Measurements from ENCODE around the gene VASH2.
"Not testable (repeated sequence)": the region's sequence is repeated elsewhere in the genome, so short reads cannot be mapped to it uniquely, and the experiment has no call there.

VASH2 gene

DNA sequence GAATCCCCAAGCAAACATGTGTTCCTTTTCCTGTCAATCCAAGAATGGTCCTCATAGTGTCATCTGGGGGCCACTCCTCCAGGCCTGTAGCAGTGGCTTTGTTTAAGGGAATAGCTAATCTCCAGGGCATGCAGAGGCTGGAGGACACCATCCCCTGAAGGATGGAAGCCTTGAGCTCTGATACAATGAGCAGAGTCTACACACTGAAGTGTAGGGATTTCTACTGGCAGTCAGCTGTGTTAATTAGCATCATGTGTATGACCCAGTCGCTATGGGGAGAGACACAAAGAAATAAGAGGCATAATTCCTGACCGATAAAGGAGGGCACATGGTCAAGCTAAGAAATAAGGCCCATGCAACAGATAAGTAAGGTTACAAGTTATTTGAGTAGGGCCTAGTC is 36.2 kb downstream of the VASH2 start:
- Histone ChIP-seq H3K9me3 (ENCODE audit: control insufficient read depth, low read length) (no peaks in the 10 kb centered on the region), H3K4me3 (ENCODE audit: low read depth, low read length) (no peak overlapping the region), H3K36me3 (ENCODE audit: control insufficient read depth, insufficient read depth, low read length) (no peaks in the 10 kb centered on the region), H3K27me3 (ENCODE audit: control insufficient read depth, insufficient read depth, low read length) (no peaks in the 10 kb centered on the region), H3K27ac (no peak overlapping the region), H3K79me2 (no peaks in the 10 kb centered on the region), H3K9ac (no peak overlapping the region), H2AFZ (no peak overlapping the region), H3K4me1 (no peaks in the 10 kb centered on the region), H3K4me2 (ENCODE audit: low read length) (no peak overlapping the region)
- TF ChIP-seq, protein P1, sequence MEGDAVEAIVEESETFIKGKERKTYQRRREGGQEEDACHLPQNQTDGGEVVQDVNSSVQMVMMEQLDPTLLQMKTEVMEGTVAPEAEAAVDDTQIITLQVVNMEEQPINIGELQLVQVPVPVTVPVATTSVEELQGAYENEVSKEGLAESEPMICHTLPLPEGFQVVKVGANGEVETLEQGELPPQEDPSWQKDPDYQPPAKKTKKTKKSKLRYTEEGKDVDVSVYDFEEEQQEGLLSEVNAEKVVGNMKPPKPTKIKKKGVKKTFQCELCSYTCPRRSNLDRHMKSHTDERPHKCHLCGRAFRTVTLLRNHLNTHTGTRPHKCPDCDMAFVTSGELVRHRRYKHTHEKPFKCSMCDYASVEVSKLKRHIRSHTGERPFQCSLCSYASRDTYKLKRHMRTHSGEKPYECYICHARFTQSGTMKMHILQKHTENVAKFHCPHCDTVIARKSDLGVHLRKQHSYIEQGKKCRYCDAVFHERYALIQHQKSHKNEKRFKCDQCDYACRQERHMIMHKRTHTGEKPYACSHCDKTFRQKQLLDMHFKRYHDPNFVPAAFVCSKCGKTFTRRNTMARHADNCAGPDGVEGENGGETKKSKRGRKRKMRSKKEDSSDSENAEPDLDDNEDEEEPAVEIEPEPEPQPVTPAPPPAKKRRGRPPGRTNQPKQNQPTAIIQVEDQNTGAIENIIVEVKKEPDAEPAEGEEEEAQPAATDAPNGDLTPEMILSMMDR (IDR thresholded peaks at IDR 0.05), result no peak

DNA sequence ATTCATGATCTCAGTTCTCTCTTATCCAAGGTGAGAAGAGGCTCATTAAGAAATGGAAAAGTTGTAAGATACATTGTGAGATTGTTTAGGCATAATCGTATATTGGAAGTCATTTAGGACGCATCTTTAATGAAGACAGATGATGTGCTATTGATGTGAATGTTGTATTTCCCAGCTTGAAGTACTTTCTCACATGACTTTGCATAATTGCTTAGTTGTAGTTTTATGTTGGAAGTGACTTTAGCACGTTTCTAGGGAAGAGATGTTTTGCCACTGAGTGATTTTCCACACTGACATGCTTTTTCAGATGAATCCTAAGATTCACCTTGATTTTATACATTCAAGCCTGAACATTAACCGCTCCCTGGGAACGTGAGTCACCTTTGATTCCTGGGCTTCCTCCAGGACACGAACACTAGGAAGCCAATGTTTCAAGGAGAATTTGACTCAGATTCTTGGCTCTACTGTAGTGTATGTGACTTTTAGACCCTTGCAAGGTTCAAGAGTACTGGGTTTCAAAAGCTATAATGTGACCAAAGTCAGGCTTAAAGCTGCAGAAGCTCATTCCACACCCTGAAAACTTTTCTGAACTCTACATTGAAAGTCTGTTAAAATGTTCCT is 37.5 kb downstream of the VASH2 start:
- Histone ChIP-seq H3K27me3 (ENCODE audit: control insufficient read depth, insufficient read depth, low read length) (no peaks in the 10 kb centered on the region), H3K4me3 (ENCODE audit: low read depth, low read length) (no peak overlapping the region)

DNA sequence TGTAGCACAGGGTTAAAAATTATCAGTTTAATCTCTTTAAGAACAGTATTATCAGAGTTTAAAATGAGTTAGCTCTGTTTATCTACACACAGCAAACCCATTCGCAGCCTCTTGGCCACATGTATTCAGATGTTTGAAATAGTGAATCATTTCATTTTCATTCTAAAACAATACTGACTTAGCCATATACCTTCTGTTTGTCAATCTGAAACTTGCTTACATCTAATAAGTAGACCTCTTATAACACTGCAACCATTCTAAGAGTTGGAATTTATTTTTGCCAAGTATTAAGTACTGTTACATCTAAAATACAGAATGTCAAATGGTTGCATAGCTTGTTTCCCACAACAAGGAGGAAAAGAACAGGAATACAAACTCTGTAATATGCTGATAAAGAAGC is 39.9 kb downstream of the VASH2 start:
- TF ChIP-seq, protein P1 (IDR thresholded peaks at IDR 0.05), result no peak

More for the DNA sequence above, 37.5 kb downstream of the VASH2 start:
- Histone ChIP-seq H3K9me3 (ENCODE audit: control insufficient read depth, low read length) (no peaks in the 10 kb centered on the region), H3K4me2 (ENCODE audit: low read length) (no peak overlapping the region), H3K79me2 (no peaks in the 10 kb centered on the region), H3K27ac (no peak overlapping the region), H3K4me1 (no peaks in the 10 kb centered on the region), H3K9ac (no peak overlapping the region), H3K36me3 (ENCODE audit: control insufficient read depth, insufficient read depth, low read length) (no peaks in the 10 kb centered on the region), H2AFZ (no peak overlapping the region)
- TF ChIP-seq, protein P1 (IDR thresholded peaks at IDR 0.05), result no peak

DNA sequence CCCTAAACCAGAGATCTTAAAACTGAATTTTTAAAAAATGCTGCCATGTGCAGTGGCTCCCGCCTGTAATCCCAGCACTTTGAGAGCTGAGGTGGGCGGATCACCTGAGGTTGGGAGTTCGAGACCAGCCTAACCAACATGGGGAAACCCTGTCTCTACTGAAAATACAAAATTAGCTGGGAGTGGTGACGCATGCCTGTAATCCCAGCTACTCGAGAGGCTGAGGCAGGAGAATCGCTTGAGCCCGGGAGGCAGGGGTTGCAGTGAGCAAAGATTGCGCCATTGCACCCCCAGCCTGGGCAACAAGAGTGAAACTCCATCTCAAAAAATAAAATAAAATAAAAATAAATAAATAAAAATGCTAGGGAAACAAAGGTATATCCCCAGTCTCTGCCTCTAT is 43.6 kb downstream of the VASH2 start:
- not testable (repeated sequence) for H3K4me1 ChIP-seq; H3K4me3 ChIP-seq (ENCODE audit: low read depth, low read length); H3K79me2 ChIP-seq; H3K27me3 ChIP-seq (ENCODE audit: control insufficient read depth, insufficient read depth, low read length); H3K36me3 ChIP-seq (ENCODE audit: control insufficient read depth, insufficient read depth, low read length); H3K27ac ChIP-seq; H3K4me2 ChIP-seq (ENCODE audit: low read length); H3K9me3 ChIP-seq (ENCODE audit: control insufficient read depth, low read length); H2AFZ ChIP-seq; H3K9ac ChIP-seq

More for the DNA sequence above, 39.9 kb downstream of the VASH2 start:
- no peak overlapping the region for H3K4me2 ChIP-seq (ENCODE audit: low read length)
- H3K79me2 ChIP-seq, result no peaks in the 10 kb centered on the region
- no peaks in the 10 kb centered on the region for H3K36me3 ChIP-seq (ENCODE audit: control insufficient read depth, insufficient read depth, low read length)
- no peak overlapping the region for H2AFZ ChIP-seq
- H3K4me3 ChIP-seq (ENCODE audit: low read depth, low read length), result no peak overlapping the region
- H3K27ac ChIP-seq, result no peak overlapping the region
- no peaks in the 10 kb centered on the region for H3K27me3 ChIP-seq (ENCODE audit: control insufficient read depth, insufficient read depth, low read length)
- no peaks in the 10 kb centered on the region for H3K9me3 ChIP-seq (ENCODE audit: control insufficient read depth, low read length)
- H3K9ac ChIP-seq, result no peak overlapping the region
- no peaks in the 10 kb centered on the region for H3K4me1 ChIP-seq

DNA sequence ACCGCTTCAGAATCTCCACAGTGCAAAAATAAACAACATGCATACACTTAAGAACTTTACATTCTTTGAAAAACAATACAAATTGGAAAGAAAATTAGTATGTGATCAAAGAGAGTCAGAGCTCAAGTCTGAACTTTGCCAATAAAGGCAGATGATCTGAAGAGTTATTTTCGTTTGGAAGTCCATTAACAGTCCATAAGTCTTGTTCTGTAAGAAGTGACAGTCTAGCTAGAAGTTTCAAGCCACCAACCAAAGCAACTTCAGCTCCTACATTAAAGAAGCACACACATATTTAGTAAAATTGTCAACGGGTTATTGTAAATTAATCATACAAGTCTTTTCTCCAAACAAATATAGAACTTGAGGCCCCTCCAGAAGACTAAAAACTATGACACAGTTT is 44.6 kb downstream of the VASH2 start:
- Histone ChIP-seq H3K27me3 (ENCODE audit: control insufficient read depth, insufficient read depth, low read length) (no peaks in the 10 kb centered on the region), H3K9ac (no peak overlapping the region), H3K36me3 (ENCODE audit: control insufficient read depth, insufficient read depth, low read length) (no peaks in the 10 kb centered on the region), H3K9me3 (ENCODE audit: control insufficient read depth, low read length) (no peaks in the 10 kb centered on the region), H3K27ac (no peak overlapping the region), H3K79me2 (no peaks in the 10 kb centered on the region), H3K4me2 (ENCODE audit: low read length) (no peak overlapping the region), H3K4me1 (no peaks in the 10 kb centered on the region), H3K4me3 (ENCODE audit: low read depth, low read length) (no peak overlapping the region), H2AFZ (no peak overlapping the region)
- TF ChIP-seq, protein P1 (IDR thresholded peaks at IDR 0.05), result no peak
